Body of pancreas (tissue), 4 donors: ENCODE data around the gene OR4D1.

Experiments
- POLR2A ChIP-seq, 3 donors: fragments of 450-650 bp; IDR thresholded peaks; one replicate each; pipeline ENCODE4 v1.6.1; 2016; ENCODE audit warnings: antibody characterized with exemption in 3 of 3, mild to moderate bottlenecking in 2 of 3
- TF ChIP-seq, protein P1 (sequence below), 7 experiments: fragments of 450-650 bp in 4 of 7; fragments of 200-600 bp in 3 of 7; sonication (generic) in 3 of 7; IDR thresholded peaks; one replicate each; pipeline ENCODE4 v1.5.1; 2016 to 2019; ENCODE audit warnings: antibody characterized with exemption in 7 of 7

- TF ChIP-seq, protein P1, sequence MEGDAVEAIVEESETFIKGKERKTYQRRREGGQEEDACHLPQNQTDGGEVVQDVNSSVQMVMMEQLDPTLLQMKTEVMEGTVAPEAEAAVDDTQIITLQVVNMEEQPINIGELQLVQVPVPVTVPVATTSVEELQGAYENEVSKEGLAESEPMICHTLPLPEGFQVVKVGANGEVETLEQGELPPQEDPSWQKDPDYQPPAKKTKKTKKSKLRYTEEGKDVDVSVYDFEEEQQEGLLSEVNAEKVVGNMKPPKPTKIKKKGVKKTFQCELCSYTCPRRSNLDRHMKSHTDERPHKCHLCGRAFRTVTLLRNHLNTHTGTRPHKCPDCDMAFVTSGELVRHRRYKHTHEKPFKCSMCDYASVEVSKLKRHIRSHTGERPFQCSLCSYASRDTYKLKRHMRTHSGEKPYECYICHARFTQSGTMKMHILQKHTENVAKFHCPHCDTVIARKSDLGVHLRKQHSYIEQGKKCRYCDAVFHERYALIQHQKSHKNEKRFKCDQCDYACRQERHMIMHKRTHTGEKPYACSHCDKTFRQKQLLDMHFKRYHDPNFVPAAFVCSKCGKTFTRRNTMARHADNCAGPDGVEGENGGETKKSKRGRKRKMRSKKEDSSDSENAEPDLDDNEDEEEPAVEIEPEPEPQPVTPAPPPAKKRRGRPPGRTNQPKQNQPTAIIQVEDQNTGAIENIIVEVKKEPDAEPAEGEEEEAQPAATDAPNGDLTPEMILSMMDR (IDR thresholded peaks at IDR 0.05): no peak
- TF ChIP-seq POLR2A (IDR thresholded peaks at IDR 0.05): no peak
These were observed 26.3 kb upstream of the OR4D1 start for GRCh38 chr17:58121925-58122324.
